GM12878 (cell line): ENCODE results near the gene MCF2L2.

Experiments used
- CEBPZ ChIP-seq: fragments of 150-350 bp; IDR thresholded peaks from 2 replicates; pipeline ENCODE4 v1.6.1; 2016; ENCODE audit warnings: low read depth, low read length
- CTCF ChIP-seq, 3 experiments: IDR thresholded peaks in 2 of 3; conservative IDR thresholded peaks in 1 of 3; 2 replicates each; pipeline ENCODE4 v1.5.1; 2011; ENCODE audit warnings: low read depth in 3 of 3, low read length in 3 of 3, mild to moderate bottlenecking in 3 of 3, control low read depth in 2 of 3, moderate library complexity in 2 of 3, inconsistent platforms in 1 of 3, mixed read lengths in 1 of 3; ENCODE audit not compliant: control insufficient read depth in 2 of 3, insufficient read depth in 1 of 3; ENCODE audit errors: extremely low read depth in 1 of 3
- EZH2 ChIP-seq: IDR thresholded peaks from 2 replicates; pipeline ENCODE4 v1.6.1; 2012; ENCODE audit warnings: low read depth, mild to moderate bottlenecking, control low read depth, inconsistent platforms, low read length, borderline replicate concordance; ENCODE audit not compliant: control insufficient read depth
- TAF1 ChIP-seq: IDR thresholded peaks from 2 replicates; pipeline ENCODE4 v1.6.1; 2011; ENCODE audit warnings: mild to moderate bottlenecking, low read depth, low read length, borderline replicate concordance
- USF2 ChIP-seq: IDR thresholded peaks from 2 replicates; pipeline ENCODE4 v1.6.1; 2011; ENCODE audit warnings: low read depth, low read length, improper control_type of control experiment, borderline replicate concordance
- ZNF207 ChIP-seq: fragments of 450-650 bp; IDR thresholded peaks from 2 replicates; pipeline ENCODE4 v1.6.1; 2014; ENCODE audit warnings: antibody characterized with exemption, mild to moderate bottlenecking, borderline replicate concordance

- TF ChIP-seq CTCF (IDR thresholded peaks at IDR 0.05 in 2 of 3, conservative IDR thresholded peaks at IDR 0.05 in 1 of 3; ENCODE audit: control insufficient read depth in 2 of 3, extremely low read depth in 1 of 3, insufficient read depth in 1 of 3, low read depth in 3 of 3, low read length in 3 of 3): no peak
- no peak for TF ChIP-seq ZNF207
- TF ChIP-seq USF2: no peak
- TF ChIP-seq EZH2: no peak
- no peak for TF ChIP-seq TAF1
- no peak for TF ChIP-seq CEBPZ
Observed at GRCh38 chr3:183328823-183329222, 99.6 kb downstream of the MCF2L2 start.
